Epithelial cell of prostate (primary cell): ENCODE results near the gene MAOB.
"Not testable (repeated sequence)": the region's sequence is repeated elsewhere in the genome, so short reads cannot be mapped to it uniquely, and the experiment has no call there.

Experiments
- DNase-seq: peaks from one replicate; pipeline ENCODE4 v3.0.0-alpha.2; 2011; ENCODE audit warnings: low read depth, low spot score
- H3K27ac ChIP-seq: fragments of 450-650 bp; 2 replicates; pipeline ENCODE4 v1.5.1; 2017; ENCODE audit warnings: mild to moderate bottlenecking

MAOB gene

DNA sequence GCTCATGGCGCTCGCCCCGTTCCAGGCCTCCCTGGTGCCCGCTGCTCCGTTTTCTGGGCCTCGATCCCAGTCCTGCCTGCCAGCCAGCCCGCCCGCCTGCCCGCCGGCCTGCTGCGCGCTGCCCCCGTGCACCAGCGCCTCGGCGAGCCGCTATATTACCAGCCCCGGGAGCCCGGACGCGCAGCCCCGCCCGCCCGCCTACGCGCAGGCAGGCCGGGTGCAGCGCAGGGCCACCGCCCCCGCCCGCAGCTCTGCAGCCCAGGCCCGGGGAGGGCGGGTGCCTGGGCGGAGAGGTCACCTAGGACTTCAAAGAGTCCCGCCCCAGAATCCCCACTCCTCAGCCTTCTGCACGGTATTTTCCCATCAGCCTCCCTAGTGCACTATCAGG is at the start of gene MAOB:
Gene MAOB, minus strand, starts transcription at position 157 of the 388 bp plus-strand sequence. Its CDS starts 151 bp downstream, at position 6.
- no peak for DNase-seq
- H3K27ac ChIP-seq, result no peak within 1 kb of the TSS

DNA sequence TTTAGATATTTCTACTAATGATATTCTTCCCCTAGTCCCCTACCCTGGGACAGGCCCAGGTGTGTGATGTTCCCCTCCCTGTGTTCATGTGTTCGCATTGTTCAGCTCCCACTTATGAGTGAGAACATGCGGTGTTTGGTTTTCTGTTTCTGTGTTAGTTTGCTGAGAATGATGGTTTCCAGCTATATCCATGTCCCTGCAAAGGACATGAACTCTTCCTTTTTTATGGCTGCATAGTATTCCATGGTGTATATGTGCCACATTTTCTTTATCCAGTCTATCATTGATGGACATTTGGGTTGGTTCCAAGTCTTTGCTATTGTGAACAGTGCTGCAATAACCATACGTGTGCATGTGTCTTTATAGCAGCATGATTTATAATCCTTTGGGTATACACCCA is 39.8 kb upstream of the MAOB start:
- not testable (repeated sequence) for DNase-seq, H3K27ac ChIP-seq

DNA sequence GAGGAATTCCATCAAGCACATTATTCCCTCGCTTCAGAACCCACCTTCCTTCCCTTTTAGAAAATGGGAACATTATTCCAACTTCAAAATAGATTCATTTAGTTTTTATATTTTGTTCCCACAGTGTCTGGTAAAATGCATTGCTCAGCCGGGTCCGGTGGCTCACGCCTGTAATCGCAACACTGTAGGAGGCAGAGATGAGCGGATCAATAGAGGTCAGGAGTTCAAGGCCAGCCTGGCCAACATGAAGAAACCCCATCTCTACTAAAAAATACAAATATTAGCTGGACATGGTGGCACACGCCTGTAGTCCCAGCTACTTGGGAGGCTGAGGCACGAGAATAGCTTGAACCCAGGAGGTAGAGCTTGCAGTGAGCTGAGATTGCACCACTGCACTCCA is 28.5 kb upstream of the MAOB start:
- H3K27ac ChIP-seq, DNase-seq: not testable (repeated sequence)

DNA sequence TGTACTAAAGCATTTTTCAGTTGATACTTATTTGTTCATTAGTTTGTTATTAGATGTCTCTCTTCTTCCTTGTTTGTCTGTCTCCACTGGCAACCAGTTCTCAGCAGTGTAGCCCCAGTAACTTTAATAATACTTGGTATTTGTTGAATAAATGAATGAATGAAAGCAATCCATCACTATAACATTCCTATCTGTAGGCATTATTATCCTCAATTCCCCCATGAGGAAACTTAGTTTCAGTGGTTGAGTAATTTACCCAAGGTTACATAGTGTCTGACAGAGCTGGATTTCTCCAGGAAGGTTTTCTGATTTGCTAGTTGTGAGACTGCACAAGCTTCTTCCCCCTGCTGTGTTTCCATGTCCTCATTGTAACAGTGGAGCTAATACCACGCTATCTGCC is 27.8 kb upstream of the MAOB start:
- no peak overlapping the region for H3K27ac ChIP-seq
- DNase-seq, result no peak

DNA sequence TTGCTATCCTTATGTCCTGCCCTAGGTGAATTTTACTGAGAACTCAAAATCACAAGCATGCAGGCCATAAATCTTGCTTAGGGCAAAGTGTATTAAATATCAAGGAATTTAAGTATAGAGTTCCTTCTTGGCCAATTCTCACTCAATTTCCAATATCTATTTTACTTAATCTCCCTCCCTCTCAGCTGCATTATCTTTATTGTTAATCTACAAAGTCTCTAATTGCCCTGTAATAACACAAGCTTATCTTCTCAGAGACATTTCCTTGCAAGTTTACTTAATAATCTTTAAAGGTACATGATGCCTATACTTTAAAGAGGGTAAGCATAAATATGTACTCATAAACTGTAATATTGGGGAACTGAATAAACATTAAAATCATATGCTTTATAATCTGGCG is 26.9 kb upstream of the MAOB start:
- no peak for DNase-seq
- no peak overlapping the region for H3K27ac ChIP-seq

DNA sequence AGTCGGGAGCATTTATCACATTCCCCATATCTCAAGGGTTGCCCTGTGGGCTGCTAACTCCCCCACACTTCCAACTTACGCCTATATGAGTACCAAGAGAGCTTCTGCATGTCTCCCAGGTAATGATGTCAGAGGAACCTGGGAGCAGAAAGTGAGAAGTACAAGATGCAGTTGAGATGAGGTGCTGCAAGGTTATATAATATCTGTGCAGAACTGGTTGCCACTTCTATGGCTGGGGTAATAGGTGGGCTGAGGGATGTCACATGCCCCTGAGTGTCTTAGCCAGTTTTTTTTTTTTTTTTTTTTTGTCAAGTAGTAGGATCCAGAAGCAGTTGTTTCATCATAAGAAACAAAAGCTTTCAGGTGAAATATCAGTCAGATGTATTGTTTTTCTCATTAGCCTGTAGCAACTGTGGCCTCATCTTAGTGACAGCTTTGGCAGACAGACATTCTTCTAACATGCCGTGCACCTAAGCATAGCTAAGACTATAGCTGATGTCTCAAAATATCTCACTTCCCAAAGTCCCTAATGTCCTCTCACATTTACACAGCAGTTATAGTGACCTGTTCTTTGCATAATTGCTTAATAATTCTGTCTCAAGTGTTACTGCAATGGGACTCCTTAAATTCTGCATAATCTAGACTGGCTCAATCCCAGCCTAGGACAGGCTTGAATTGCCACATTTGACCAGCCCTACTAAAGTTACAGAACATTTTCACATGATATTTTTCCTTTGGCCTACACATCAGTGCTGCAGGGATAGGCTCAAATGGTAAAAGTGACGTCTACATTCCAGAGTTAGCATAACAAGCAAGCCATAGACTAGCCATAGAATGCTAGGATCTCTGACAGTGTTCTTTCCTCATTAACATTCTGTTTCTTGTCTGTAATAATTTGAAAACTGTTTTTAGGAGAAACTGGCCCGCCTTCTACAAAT is 17.9 kb upstream of the MAOB start:
- H3K27ac ChIP-seq, result no peak overlapping the region
- DNase-seq, result no peak

DNA sequence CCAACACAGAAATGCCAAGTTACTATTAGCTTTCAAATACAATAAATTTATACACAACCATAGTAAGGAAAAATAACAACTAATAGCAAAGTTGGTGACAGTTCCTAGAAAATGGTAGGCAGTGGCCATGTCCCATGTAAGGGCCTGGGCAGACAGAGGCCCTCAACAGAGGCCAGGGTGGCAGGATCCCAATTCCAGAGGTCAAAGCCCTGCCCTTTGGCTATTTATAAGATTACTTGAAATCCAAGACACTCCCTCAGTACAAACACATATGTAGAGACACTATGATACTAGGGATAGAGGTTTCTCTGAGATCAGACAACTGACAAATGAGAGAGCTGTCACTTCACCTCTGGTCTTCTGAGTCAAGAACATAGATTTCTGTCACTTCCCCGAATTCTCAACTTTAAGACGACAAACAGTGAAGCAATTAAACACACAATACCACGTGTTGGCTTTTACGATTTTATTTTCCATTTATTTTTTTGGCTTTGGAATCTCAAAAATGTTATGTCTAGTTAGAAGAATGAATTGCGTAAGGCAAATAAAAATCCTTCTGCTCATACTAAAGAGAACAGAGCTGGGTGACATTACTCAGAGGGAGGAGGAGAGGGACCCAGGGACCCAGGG is 16.3 kb upstream of the MAOB start:
- DNase-seq, result no peak
- no peak overlapping the region for H3K27ac ChIP-seq

DNA sequence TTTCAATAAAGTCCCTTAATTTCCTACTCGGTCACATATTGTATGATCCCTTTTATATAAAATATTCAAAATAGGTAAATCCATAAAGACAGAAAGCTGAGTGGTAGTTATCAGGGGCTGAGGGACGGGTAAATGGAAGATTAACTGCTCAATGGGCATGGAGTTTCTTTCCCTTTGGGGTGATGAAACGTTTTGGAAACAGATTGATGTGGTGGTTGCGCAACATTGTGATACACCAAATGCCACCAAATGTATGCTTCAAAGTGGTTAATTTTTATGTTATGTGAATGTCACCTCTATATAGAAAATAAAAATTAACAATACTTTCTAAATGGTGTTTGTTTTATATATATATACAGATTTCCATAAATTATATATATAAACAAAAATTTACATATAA is 15.0 kb upstream of the MAOB start:
- no peak for DNase-seq
- H3K27ac ChIP-seq, result no peak overlapping the region

DNA sequence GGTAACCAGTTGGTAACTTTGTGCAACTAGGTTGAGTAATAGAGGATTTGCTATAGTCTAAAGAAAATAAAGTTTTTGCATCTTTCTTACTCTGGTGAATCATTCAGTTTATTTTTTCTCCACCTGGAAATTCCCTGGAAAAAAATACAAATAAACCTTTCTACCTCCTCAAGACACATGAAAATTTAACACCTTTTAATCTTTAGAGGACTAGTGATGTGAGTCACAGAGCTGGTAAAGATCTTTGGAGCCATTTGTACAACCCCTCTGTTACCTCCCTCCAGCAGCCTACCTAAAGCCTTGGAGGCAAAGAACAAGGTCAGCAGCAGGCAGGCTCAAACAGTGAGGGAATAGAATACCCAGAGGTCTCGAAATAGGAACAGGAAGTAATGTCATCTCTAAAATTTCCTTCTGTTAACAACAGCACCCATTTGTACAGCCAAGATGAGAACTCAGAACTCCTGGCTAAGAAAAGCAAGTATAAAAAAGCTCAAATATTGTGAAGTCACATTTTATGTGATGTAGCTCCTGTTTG is 10.2 kb upstream of the MAOB start:
- DNase-seq, result no peak
- H3K27ac ChIP-seq, result no peak overlapping the region

DNA sequence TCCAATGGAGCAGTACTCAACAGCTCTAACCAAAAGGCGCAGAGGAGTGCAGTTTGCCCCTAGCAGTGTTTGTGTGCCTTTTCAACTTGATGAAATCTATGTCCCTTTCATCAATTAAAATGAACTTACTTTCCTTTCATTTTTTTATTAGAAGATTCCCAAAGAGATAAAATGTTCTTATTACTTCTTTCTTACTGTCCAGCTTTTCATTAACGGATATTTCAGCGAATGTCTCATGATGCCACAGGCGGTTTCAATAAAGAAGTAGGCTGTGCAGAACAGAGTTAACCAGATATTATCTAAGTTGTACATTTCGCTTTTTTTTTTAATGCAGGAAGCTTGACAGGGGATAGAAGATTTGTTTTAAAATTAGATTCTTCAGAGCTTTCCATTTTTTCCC is 3.4 kb upstream of the MAOB start:
- H3K27ac ChIP-seq, result no peak overlapping the region
- DNase-seq, result no peak

DNA sequence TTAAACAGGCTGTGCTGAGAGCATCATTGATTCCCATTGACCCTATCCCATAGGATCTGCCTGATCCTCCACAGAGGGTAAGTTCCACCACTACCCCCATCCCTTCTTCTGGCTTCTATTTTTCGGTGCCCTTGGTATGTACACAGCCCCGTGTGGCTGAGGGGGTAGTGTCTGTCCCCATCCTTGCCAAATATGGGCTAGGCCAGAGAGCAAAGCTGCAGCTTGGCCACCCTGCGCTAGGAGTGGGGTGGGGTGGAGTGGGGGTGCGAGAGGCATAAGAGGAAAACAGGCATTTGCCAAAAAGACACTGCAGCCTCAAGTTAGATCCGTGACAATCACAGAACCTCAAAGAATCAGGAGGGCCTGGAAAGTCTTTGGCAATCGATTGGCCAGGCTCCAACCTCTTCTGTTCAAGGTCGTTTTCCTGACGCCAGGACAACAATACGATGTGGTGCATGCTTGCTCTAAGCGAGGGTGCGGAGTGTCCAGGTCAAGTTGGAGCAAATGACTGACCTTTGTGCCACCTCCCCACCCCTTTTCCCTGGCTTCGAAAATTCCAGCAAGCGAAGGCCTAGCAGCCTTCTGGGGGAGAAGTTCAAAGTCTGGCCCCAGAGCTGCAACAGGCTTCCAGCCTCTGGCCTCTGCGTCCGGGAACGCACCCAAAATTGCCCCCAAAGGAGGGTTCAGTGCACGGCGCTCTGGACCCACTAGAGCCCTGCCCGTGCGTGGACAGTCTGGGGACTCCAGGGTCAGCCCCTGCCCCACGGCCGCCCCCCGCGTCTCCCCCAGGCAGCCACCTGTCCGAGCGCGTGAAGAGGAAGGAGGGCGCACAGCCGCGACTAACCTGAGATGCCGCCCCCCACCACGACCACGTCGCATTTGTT is 598 bp downstream of the MAOB start:
- DNase-seq, result no peak
- H3K27ac ChIP-seq, result no peak overlapping the region

DNA sequence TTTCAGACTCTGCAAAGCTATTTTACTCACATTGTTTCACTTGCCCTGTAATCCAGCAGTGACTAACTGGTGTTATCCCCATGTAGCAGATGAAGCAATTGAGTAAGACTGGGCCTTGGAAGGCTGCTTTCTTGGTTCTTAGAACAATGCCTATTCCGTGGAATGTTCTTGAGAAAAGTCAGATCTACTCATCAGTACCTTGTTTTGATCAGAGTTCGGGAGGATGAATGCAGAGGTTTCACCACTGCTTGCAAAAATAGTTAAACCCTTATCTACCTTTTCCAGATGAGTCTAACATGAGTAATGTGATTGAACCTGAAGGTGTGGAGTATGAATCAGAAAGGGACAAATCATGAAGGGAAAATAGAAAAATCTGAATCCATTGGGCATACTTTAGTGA is 1.8 kb downstream of the MAOB start:
- DNase-seq, result no peak
- no peak overlapping the region for H3K27ac ChIP-seq

DNA sequence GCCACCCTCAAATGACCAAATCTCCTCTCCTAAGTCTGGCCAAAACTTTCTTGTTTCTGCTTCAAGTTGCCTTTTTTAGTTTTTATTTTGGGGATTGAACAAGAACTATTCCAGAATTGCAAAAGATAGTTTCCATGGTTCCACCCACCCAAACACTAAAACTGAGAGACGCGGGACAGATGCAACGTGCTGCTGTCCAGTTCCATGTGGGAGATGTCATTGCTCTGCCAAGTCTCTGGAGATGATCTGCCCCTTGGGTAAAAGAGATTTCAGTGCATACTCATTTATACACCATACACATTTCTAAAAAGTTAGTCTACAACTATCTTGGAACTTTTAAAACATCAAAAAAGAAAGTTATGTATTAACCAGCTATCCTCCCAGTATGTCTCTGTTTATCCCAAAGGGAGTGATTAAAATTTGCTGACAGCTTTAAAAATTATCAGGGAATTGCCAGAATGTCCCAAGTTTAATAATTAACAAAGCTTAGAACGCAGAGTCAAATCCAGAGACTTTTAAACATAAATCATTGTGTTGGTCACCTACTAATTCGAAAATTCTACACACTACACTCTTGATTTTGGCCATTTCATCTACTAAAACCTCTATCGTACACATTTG is 3.2 kb downstream of the MAOB start:
- H3K27ac ChIP-seq, result no peak overlapping the region
- DNase-seq, result no peak

DNA sequence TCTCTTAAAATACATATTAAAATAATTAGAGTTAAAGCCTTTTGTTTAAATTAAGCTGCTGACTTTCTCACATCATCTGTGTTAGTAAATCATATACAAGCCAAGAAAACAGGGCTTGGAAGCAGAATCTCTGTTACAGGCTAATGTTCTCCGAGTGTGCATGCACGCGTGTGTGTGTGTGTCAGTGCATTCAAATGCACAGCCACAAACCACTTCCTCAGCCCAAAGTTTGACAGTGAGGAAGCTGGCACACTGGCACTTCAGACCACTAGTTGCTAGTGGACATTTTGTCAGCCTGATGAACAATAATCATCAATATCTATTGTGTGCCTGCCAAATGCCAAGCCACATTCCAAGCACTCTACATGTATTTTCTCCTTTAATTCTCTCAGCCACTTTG is 5.6 kb downstream of the MAOB start:
- DNase-seq, result no peak
- H3K27ac ChIP-seq, result no peak overlapping the region

DNA sequence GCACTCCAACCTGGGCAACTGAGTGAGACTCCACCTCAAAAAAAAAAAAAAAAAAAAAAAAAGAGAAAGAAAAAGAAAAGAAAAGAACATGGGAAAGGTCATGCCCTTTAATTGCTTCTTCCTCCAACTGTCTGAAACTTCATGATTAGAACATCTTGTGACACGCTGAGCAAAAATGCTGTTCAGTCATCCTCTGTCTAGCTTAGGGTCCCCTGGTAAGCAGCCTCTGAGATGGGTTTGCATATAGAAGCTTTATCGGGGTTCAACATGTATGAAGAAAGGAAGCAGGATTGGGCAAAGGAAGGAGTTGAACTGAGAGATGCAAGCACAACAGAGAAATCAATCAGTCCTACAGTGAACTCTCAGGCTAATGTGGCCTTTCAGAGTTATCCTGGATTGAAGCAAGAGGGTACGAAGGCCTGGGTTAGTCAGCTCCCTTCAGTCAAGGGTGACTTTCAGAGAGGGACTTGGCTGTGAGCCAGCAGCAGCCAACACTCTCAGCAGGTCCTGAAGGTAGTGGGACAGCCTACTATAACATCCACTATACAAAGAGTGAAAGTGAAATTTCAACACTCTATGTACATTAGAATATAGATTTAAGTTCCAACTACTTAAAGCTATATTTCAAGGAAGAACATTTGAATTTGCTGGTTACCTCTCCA is 11.4 kb downstream of the MAOB start:
- DNase-seq, result no peak
- no peak overlapping the region for H3K27ac ChIP-seq

DNA sequence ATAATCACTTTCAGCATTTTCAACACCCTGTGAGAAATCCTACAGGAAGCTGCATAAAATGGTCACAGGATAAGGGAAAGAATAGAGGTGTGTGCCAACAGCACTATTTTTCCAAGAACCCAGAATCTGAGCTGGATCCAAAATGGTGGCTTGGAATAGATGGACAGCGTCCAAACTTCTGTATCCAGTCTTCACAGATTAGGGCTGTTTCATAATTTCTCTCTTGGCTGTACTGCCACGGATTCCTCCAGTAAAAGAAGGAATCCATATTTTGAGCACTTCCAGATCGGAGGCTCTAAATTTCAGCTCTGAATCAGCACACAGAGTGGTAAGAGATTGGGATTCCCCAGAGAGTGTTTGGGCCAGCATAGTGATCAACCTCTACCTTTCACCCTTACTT is 12.2 kb downstream of the MAOB start:
- no peak overlapping the region for H3K27ac ChIP-seq
- DNase-seq, result no peak

DNA sequence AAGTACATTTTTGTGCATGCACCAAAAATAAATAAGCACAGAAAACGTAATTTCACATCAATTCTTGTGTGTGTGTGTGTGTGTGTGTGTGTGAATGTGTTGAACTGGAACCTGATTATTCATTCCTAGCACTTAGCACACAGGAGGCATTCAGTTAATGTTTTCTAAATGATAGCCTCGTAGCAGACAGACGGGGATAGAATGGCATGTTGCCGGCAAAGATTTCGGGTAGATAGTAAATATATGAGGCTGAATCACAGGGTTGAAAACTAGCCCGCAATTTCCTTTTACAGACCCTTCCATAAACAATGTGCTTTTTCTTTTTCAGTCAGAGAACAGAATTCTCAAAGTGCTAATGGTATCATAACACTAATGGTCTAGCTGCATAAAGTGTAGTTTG is 13.5 kb downstream of the MAOB start:
- no peak overlapping the region for H3K27ac ChIP-seq
- no peak for DNase-seq

DNA sequence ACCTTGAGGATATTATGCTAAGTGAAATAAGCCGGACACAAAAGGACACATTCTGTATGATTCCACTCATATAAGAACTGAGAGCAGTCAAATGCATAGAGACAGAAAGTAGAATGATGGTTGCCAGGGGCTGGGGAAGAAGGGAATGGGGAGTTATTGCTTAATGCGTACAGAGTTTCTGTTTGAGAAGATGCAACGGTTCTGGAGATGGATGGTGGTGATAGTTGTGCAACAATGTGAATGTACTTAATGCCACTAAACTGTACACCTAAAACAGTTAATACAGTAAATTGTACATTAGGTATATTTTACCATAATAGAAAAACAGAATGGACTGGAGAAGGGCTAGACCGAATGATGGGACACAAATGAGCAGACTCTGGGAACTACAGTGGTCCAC is 15.8 kb downstream of the MAOB start:
- no peak overlapping the region for H3K27ac ChIP-seq
- no peak for DNase-seq

DNA sequence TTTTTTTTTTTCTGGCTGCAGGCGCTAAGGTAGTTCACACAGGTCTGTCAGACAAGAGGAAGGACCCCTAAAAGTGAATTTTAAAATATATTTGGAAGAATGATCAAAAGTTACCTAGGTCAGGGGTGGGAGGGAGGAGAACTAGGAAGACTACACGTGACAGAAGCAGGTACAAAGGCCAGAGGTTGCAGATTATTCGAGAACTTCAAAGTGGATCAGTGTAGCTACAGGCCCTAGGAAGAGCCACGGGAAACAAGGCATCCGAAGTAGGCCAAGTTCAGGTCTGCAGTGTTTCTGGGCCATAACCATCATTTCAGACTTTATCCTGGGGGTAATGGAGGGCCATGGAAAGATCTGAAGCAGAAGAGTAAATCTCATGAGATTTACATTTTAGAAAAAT is 16.5 kb downstream of the MAOB start:
- DNase-seq, result no peak
- H3K27ac ChIP-seq, result no peak overlapping the region

DNA sequence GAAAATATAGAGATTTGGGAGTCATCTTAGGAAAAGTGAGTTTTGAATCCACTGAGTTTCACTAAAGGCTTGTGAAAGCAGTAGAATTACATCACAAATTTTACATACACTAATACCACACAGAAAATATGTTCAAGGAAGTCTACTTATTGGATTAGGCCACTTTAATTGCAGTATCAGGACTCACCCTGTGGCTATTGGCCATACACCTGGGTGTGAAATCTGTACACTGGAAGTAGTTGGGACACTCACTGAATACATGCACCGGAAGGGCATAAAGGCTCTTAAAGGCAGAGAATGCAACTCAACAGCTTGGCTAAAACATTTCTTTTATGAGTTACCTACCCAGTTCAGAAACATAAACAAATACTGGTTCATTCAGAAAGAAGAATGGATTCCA is 19.8 kb downstream of the MAOB start:
- H3K27ac ChIP-seq, result no peak overlapping the region

More for the DNA sequence above, 19.8 kb downstream of the MAOB start:
- DNase-seq, result no peak
